HCT116 (cell line): ENCODE data around the gene OR10A6. TPM values are rescaled to one million over a fixed set of nuclear protein-coding genes. Genes with fewer than 3 reads are reported as not detected.

Source experiments
- ATAC-seq: fragments of 200-7000 bp; cut with Tn5 transposase; 2 replicates; pipeline ENCODE4 v1.9.1; 2020; ENCODE audit warnings: mild to moderate bottlenecking, moderate library complexity
- BruUV-seq: library from RNA; stranded (reverse); fragments of 400-500 nt; replicated peaks from 2 replicates; lab custom pipeline; 2021; lab: Mats Ljungman, UMichigan
- CTCF ChIA-PET: fragments of 300-600 bp; sonication (Branson Sonifier 250); formaldehyde crosslinking; loops from one replicate; lab custom pipeline; 2021; ENCODE audit warnings: antibody characterized with exemption; lab: Charles Lee
- POLR2A ChIA-PET: fragments of 300-600, 350-600 bp; sonication (Branson Sonifier 250); formaldehyde crosslinking; loops from one replicate; lab custom pipeline; 2021; ENCODE audit warnings: antibody characterized with exemption; lab: Charles Lee
- RAD21 ChIA-PET, 2 experiments: fragments of 300-600 bp; sonication (Branson Sonifier 250); formaldehyde crosslinking; loops; one replicate each; lab custom pipeline; 2023; ENCODE audit warnings: low total read pairs in 2 of 2; ENCODE audit not compliant: uncharacterized antibody in 2 of 2, unreplicated experiment in 2 of 2, low non-redundant PET in 1 of 2; lab: Charles Lee
- DNase-seq: peaks from one replicate; pipeline ENCODE4 v3.0.0-alpha.2; 2010; ENCODE audit warnings: low read depth, low spot score
- H2AFZ ChIP-seq: fragments of 200-600 bp; shearing (Covaris generic), sonication (generic); 2 replicates; pipeline ENCODE4 v1.6.1; 2017; ENCODE audit warnings: low read depth, mixed run types, mixed read lengths, antibody characterized with exemption, low read length; ENCODE audit not compliant: poor library complexity, severe bottlenecking
- H3K27ac ChIP-seq: 2 replicates; pipeline ENCODE4 v1.5.1; 2012; ENCODE audit warnings: low read depth, low read length
- H3K27me3 ChIP-seq: fragments of 200-600 bp; sonication (generic); 2 replicates; pipeline ENCODE4 v1.6.1; 2016; ENCODE audit warnings: mixed run types, low read length, mixed read lengths; ENCODE audit not compliant: insufficient read depth
- H3K36me3 ChIP-seq, 2 experiments: fragments of 200-500 bp in 1 of 2; fragments of 200-600 bp in 1 of 2; sonication (Bioruptor generic) in 1 of 2; sonication (generic) in 1 of 2; 2 replicates each; pipeline versions ENCODE4 v1.5.1 to v1.6.1; 2014 to 2016; ENCODE audit warnings: low read length in 2 of 2, inconsistent platforms in 1 of 2, mixed read lengths in 1 of 2, mixed run types in 1 of 2; ENCODE audit not compliant: insufficient read depth in 2 of 2, control insufficient read depth in 1 of 2
- H3K4me1 ChIP-seq, 2 experiments: fragments of 200-600 bp in 1 of 2; sonication (generic) in 1 of 2; 2 replicates each; pipeline versions ENCODE4 v1.5.1 to v1.6.1; 2012 to 2017; ENCODE audit warnings: low read length in 2 of 2, inconsistent platforms in 1 of 2, mild to moderate bottlenecking in 1 of 2, mixed read lengths in 1 of 2, mixed run types in 1 of 2, moderate library complexity in 1 of 2; ENCODE audit not compliant: insufficient read depth in 2 of 2, control insufficient read depth in 1 of 2
- H3K4me2 ChIP-seq: fragments of 200-600 bp; sonication (generic); 2 replicates; pipeline ENCODE4 v1.6.1; 2017; ENCODE audit warnings: mixed run types, low read length, mixed read lengths
- H3K4me3 ChIP-seq, 2 experiments: fragments of 200-600 bp in 1 of 2; sonication (generic) in 1 of 2; replicated peaks in 1 of 2; 2 replicates each; pipeline ENCODE4 v1.5.1; 2011 to 2016; ENCODE audit warnings: low read length in 2 of 2, control low read depth in 1 of 2, low read depth in 1 of 2, mild to moderate bottlenecking in 1 of 2, mixed read lengths in 1 of 2, mixed run types in 1 of 2
- H3K79me2 ChIP-seq: fragments of 200-600 bp; sonication (generic); 2 replicates; pipeline ENCODE4 v1.6.1; 2017; ENCODE audit warnings: mild to moderate bottlenecking, mixed run types, low read length, moderate library complexity, mixed read lengths; ENCODE audit not compliant: insufficient read depth
- H3K9ac ChIP-seq: fragments of 200-600 bp; sonication (generic); 2 replicates; pipeline ENCODE4 v1.6.1; 2016; ENCODE audit warnings: low read length, mixed read lengths
- H3K9me2 ChIP-seq: fragments of 200-600 bp; sonication (generic), shearing (Covaris generic); 2 replicates; pipeline ENCODE4 v1.6.1; 2017; ENCODE audit warnings: mixed run types, mild to moderate bottlenecking, moderate library complexity; ENCODE audit not compliant: insufficient read depth
- H3K9me3 ChIP-seq, 2 experiments: fragments of 200-500 bp in 1 of 2; fragments of 200-600 bp in 1 of 2; sonication (Bioruptor generic) in 1 of 2; sonication (generic) in 1 of 2; 2 replicates each; pipeline ENCODE4 v1.6.1; 2014 to 2017; ENCODE audit warnings: low read length in 2 of 2, mixed read lengths in 2 of 2, inconsistent platforms in 1 of 2, low read depth in 1 of 2, mild to moderate bottlenecking in 1 of 2, mixed run types in 1 of 2, moderate library complexity in 1 of 2; ENCODE audit not compliant: control insufficient read depth in 1 of 2, insufficient read depth in 1 of 2
- H4K20me1 ChIP-seq: fragments of 200-600 bp; sonication (generic), shearing (Covaris generic); 2 replicates; pipeline ENCODE4 v1.6.1; 2017; ENCODE audit warnings: mixed run types, mild to moderate bottlenecking, moderate library complexity; ENCODE audit not compliant: insufficient read depth
- EGR1 ChIP-seq: IDR thresholded peaks from 2 replicates; pipeline ENCODE4 v1.6.1; 2012; ENCODE audit warnings: low read depth
- POLR2A ChIP-seq: IDR thresholded peaks from 2 replicates; pipeline ENCODE4 v1.7.0; 2011; ENCODE audit warnings: borderline replicate concordance; ENCODE audit not compliant: insufficient read depth, insufficient read length; ENCODE audit errors: extremely low read depth
- RAD21 ChIP-seq: IDR thresholded peaks from 2 replicates; pipeline ENCODE4 v1.6.1; 2012; ENCODE audit warnings: low read depth, mild to moderate bottlenecking
- intact Hi-C: fragments of 100-400 bp; cut with micrococcal nuclease; formaldehyde crosslinking; loops from 2 replicates; pipeline ENCODE4 v1.10.0; 2022
- total RNA-seq: library from RNA; stranded (reverse); gene quantifications from one replicate; pipeline ENCODE4 v1.2.1, GENCODE V29; 2021; ENCODE audit not compliant: unreplicated experiment

OR10A6 gene
- total RNA-seq, 1 experiment from 2014 or later, result not detected

GRCh38 chr11:7905549-7905948 lies 25.5 kb downstream of the OR10A6 start:
- Histone ChIP-seq H3K4me3 (no peak overlapping the region), H3K79me2 (no peaks in the 10 kb centered on the region), H3K9me2 (no peaks in the 10 kb centered on the region), H3K4me2 (no peak overlapping the region), H3K27ac (no peak overlapping the region), H3K9me3 (no peaks in the 10 kb centered on the region), H3K36me3 (no peaks in the 10 kb centered on the region), H3K4me1 (no peaks in the 10 kb centered on the region), H3K9ac (no peak overlapping the region), H3K27me3 (peaks cover 48% of the 10 kb centered on the region), H4K20me1 (no peaks in the 10 kb centered on the region), H2AFZ (no peak overlapping the region)
- intact Hi-C loops, result loop anchor here (5.0 kb wide), 1 partner anchor 82 kb away; the partner anchor contains the start of gene EIF3F
- POLR2A ChIA-PET, result no interaction called here
- DNase-seq, result no peak
- no peak for ATAC-seq
- TF ChIP-seq POLR2A, result no peak
- no TSS peak for BruUV-seq
- RAD21 ChIA-PET, result interaction anchor here in 1 of 2 experiments (1.1 kb wide), 1 partner anchor 81 kb away, joined by 4 read pairs; the partner anchor contains the start of gene EIF3F
- CTCF ChIA-PET, result interaction anchor here (0.9 to 1.5 kb wide), 2 partner anchors 80 to 82 kb away, joined by 3 to 5 read pairs; partner anchors contain the start of gene EIF3F

GRCh38 chr11:7904917-7905316 lies 26.2 kb downstream of the OR10A6 start:
- no peak overlapping the region for H3K9ac ChIP-seq

More at GRCh38 chr11:7904917-7905316, 26.2 kb downstream of the OR10A6 start:
- intact Hi-C loops, result loop anchor here (5.0 kb wide), 1 partner anchor 82 kb away; the partner anchor contains the start of gene EIF3F
- H4K20me1 ChIP-seq, result no peaks in the 10 kb centered on the region
- no peak for ATAC-seq
- TF ChIP-seq EGR1 (no peak), RAD21 (peak; percentile 19; the same call in 1 of the 2 replicates)
- no TSS peak for BruUV-seq
- no peaks in the 10 kb centered on the region for H3K4me1 ChIP-seq
- H3K9me3 ChIP-seq, result no peaks in the 10 kb centered on the region
- POLR2A ChIA-PET, result no interaction called here
- no peak overlapping the region for H3K27ac ChIP-seq
- H2AFZ ChIP-seq, result no peak overlapping the region
- no peaks in the 10 kb centered on the region for H3K36me3 ChIP-seq
- no peaks in the 10 kb centered on the region for H3K79me2 ChIP-seq
- no peaks in the 10 kb centered on the region for H3K9me2 ChIP-seq
- DNase-seq, result no peak
- RAD21 ChIA-PET, result interaction anchor here in 1 of 2 experiments (1.1 kb wide), 1 partner anchor 82 kb away, joined by 4 read pairs; the partner anchor contains the start of gene EIF3F
- no peak overlapping the region for H3K4me2 ChIP-seq
- peaks cover 41% of the 10 kb centered on the region for H3K27me3 ChIP-seq
- CTCF ChIA-PET, result interaction anchor here (0.9 to 1.5 kb wide), 2 partner anchors 81 to 82 kb away, joined by 3 to 5 read pairs; partner anchors contain the start of gene EIF3F
- no peak overlapping the region for H3K4me3 ChIP-seq
